Body of pancreas (tissue), 4 donors: ENCODE results near the gene STX3.

Experiments
- POLR2A ChIP-seq, 3 donors: fragments of 450-650 bp; IDR thresholded peaks; one replicate each; pipeline ENCODE4 v1.6.1; 2016; ENCODE audit warnings: antibody characterized with exemption in 3 of 3, mild to moderate bottlenecking in 2 of 3
- TF ChIP-seq, protein P1 (sequence below), 7 experiments: fragments of 450-650 bp in 4 of 7; fragments of 200-600 bp in 3 of 7; sonication (generic) in 3 of 7; IDR thresholded peaks; one replicate each; pipeline ENCODE4 v1.5.1; 2016 to 2019; ENCODE audit warnings: antibody characterized with exemption in 7 of 7

DNA sequence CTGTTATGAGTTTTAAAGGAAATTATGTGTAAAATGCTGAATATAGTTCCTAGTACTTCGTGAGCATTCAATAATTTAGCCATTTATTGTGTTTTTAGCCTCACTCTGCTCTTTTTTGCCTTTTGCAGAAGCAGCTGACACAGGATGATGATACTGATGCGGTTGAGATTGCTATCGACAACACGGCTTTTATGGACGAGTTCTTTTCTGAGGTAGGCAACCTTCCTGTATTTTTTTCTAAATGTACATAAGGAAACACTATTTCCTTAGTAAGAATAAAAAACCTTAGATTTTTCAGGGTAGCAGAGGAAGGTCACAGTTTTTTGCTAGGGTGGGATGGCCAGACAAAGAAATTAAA lies 17.9 kb downstream of the STX3 start:
- TF ChIP-seq, protein P1, sequence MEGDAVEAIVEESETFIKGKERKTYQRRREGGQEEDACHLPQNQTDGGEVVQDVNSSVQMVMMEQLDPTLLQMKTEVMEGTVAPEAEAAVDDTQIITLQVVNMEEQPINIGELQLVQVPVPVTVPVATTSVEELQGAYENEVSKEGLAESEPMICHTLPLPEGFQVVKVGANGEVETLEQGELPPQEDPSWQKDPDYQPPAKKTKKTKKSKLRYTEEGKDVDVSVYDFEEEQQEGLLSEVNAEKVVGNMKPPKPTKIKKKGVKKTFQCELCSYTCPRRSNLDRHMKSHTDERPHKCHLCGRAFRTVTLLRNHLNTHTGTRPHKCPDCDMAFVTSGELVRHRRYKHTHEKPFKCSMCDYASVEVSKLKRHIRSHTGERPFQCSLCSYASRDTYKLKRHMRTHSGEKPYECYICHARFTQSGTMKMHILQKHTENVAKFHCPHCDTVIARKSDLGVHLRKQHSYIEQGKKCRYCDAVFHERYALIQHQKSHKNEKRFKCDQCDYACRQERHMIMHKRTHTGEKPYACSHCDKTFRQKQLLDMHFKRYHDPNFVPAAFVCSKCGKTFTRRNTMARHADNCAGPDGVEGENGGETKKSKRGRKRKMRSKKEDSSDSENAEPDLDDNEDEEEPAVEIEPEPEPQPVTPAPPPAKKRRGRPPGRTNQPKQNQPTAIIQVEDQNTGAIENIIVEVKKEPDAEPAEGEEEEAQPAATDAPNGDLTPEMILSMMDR (IDR thresholded peaks at IDR 0.05) = no peak
- no peak for TF ChIP-seq POLR2A (IDR thresholded peaks at IDR 0.05)
